DOHH2 (cell line): Measurements from ENCODE around the gene FKBP1A.

ENCODE experiments used
- H3F3A ChIP-seq: fragments of 200-600 bp; sonication (generic), shearing (Covaris generic); 2 replicates; pipeline ENCODE4 v1.6.0; 2016; ENCODE audit warnings: antibody characterized with exemption, mild to moderate bottlenecking; ENCODE audit not compliant: control insufficient read depth, insufficient read depth
- H3K27ac ChIP-seq: fragments of 200-600 bp; sonication (generic); 2 replicates; pipeline ENCODE4 v1.5.1; 2014; ENCODE audit warnings: low read depth, mild to moderate bottlenecking, low read length, moderate library complexity
- H3K27me3 ChIP-seq: fragments of 200-600 bp; sonication (generic); 2 replicates; pipeline ENCODE4 v1.6.1; 2014; ENCODE audit warnings: mild to moderate bottlenecking, low read length, mixed read lengths; ENCODE audit not compliant: control insufficient read depth
- H3K36me3 ChIP-seq: fragments of 200-600 bp; sonication (generic); 2 replicates; pipeline ENCODE4 v1.6.1; 2014; ENCODE audit warnings: mild to moderate bottlenecking, low read length, moderate library complexity, mixed read lengths; ENCODE audit not compliant: control insufficient read depth
- H3K4me1 ChIP-seq: fragments of 200-600 bp; sonication (generic); 2 replicates; pipeline ENCODE4 v1.6.1; 2014; ENCODE audit warnings: mild to moderate bottlenecking, low read length, mixed read lengths; ENCODE audit not compliant: control insufficient read depth
- H3K4me2 ChIP-seq: fragments of 200-600 bp; sonication (generic); 2 replicates; pipeline ENCODE4 v1.6.0; 2014; ENCODE audit warnings: mild to moderate bottlenecking, low read length, moderate library complexity
- H3K4me3 ChIP-seq: fragments of 200-600 bp; sonication (generic); 2 replicates; pipeline ENCODE4 v1.5.1; 2014; ENCODE audit warnings: mild to moderate bottlenecking, low read length, mixed read lengths
- H3K79me2 ChIP-seq: fragments of 200-600 bp; sonication (generic); 2 replicates; pipeline ENCODE4 v1.6.1; 2014; ENCODE audit warnings: mild to moderate bottlenecking, low read length, mixed read lengths; ENCODE audit not compliant: control insufficient read depth
- H3K9me2 ChIP-seq: fragments of 200-600 bp; sonication (generic); replicated peaks from 2 replicates; pipeline ENCODE4 v1.6.1; 2014; ENCODE audit warnings: mild to moderate bottlenecking, low read length, mixed read lengths; ENCODE audit not compliant: control insufficient read depth
- H3K9me3 ChIP-seq: fragments of 200-600 bp; sonication (generic); 2 replicates; pipeline ENCODE4 v1.6.1; 2014; ENCODE audit warnings: antibody characterized with exemption, low read length, mixed read lengths; ENCODE audit not compliant: control insufficient read depth, insufficient read depth
- H4K20me1 ChIP-seq: fragments of 200-600 bp; sonication (generic); 2 replicates; pipeline ENCODE4 v1.6.0; 2014; ENCODE audit warnings: low read depth, mild to moderate bottlenecking, antibody characterized with exemption, low read length, moderate library complexity; ENCODE audit not compliant: control insufficient read depth, insufficient read depth
- EZH2phosphoT487 ChIP-seq: fragments of 200-600 bp; sonication (generic); IDR thresholded peaks from 2 replicates; pipeline ENCODE4 v1.6.1; 2017; ENCODE audit warnings: borderline replicate concordance, mild to moderate bottlenecking, antibody characterized with exemption, low read length, moderate library complexity, mixed read lengths
- TF ChIP-seq, protein P1 (sequence below): fragments of 200-600 bp; sonication (generic); IDR thresholded peaks from one replicate; pipeline ENCODE4 v1.5.1; 2014; ENCODE audit warnings: antibody characterized with exemption, mild to moderate bottlenecking, low read depth, low read length; ENCODE audit not compliant: poor library complexity, severe bottlenecking

FKBP1A gene

GRCh38 chr20:1341561-1342265, 51.1 kb downstream of the FKBP1A start:
- no peaks in the 10 kb centered on the region for H3F3A ChIP-seq
- TF ChIP-seq, protein P1, sequence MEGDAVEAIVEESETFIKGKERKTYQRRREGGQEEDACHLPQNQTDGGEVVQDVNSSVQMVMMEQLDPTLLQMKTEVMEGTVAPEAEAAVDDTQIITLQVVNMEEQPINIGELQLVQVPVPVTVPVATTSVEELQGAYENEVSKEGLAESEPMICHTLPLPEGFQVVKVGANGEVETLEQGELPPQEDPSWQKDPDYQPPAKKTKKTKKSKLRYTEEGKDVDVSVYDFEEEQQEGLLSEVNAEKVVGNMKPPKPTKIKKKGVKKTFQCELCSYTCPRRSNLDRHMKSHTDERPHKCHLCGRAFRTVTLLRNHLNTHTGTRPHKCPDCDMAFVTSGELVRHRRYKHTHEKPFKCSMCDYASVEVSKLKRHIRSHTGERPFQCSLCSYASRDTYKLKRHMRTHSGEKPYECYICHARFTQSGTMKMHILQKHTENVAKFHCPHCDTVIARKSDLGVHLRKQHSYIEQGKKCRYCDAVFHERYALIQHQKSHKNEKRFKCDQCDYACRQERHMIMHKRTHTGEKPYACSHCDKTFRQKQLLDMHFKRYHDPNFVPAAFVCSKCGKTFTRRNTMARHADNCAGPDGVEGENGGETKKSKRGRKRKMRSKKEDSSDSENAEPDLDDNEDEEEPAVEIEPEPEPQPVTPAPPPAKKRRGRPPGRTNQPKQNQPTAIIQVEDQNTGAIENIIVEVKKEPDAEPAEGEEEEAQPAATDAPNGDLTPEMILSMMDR = no peak
- no peak for TF ChIP-seq EZH2phosphoT487
- H3K79me2 ChIP-seq = no peaks in the 10 kb centered on the region
- H3K4me1 ChIP-seq = peaks cover 3% of the 10 kb centered on the region
- no peaks in the 10 kb centered on the region for H3K9me2 ChIP-seq
- H3K4me2 ChIP-seq = no peak overlapping the region
- H4K20me1 ChIP-seq = no peaks in the 10 kb centered on the region
- no peak overlapping the region for H3K4me3 ChIP-seq
- no peaks in the 10 kb centered on the region for H3K27me3 ChIP-seq
- H3K36me3 ChIP-seq = no peaks in the 10 kb centered on the region
- no peak overlapping the region for H3K27ac ChIP-seq
- H3K9me3 ChIP-seq = no peaks in the 10 kb centered on the region

GRCh38 chr20:1338801-1339200, 54.1 kb downstream of the FKBP1A start:
- Histone ChIP-seq H3K27me3 (no peaks in the 10 kb centered on the region), H3F3A (no peaks in the 10 kb centered on the region), H3K4me2 (no peak overlapping the region), H3K9me3 (no peaks in the 10 kb centered on the region), H3K9me2 (no peaks in the 10 kb centered on the region), H3K36me3 (no peaks in the 10 kb centered on the region), H3K4me1 (peaks cover 13% of the 10 kb centered on the region), H3K79me2 (no peaks in the 10 kb centered on the region), H3K27ac (no peak overlapping the region), H3K4me3 (no peak overlapping the region), H4K20me1 (no peaks in the 10 kb centered on the region)
- TF ChIP-seq EZH2phosphoT487 = no peak
- TF ChIP-seq, protein P1 = no peak

DNA sequence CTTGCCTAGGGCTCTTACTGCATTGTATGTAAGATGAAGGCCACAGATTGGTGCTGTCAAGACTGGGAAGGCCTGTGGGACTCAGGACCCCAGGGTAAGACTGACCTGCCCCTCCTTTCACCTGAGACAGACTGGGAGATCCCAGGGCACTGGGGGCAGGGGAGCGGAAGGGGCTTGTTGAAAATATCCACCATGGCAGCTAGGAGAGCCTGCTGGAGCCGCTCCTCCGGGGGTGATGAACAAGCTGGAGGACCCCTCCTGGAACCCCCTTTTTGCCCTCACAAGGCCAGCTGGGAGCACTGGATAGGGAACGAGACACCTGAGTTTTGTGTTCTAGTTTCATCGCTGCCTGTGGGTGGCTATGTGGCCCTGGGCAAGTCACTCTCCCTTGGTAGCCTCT, 54.8 kb downstream of the FKBP1A start:
- no peak overlapping the region for H3K4me2 ChIP-seq
- no peaks in the 10 kb centered on the region for H3K27me3 ChIP-seq
- no peak overlapping the region for H3K27ac ChIP-seq
- peaks cover 2% of the 10 kb centered on the region for H3K36me3 ChIP-seq
- H3K4me3 ChIP-seq = no peak overlapping the region
- H3K4me1 ChIP-seq = peaks cover 13% of the 10 kb centered on the region
- no peaks in the 10 kb centered on the region for H3F3A ChIP-seq
- H4K20me1 ChIP-seq = no peaks in the 10 kb centered on the region
- no peaks in the 10 kb centered on the region for H3K9me3 ChIP-seq
- no peaks in the 10 kb centered on the region for H3K9me2 ChIP-seq
- no peaks in the 10 kb centered on the region; the same call in 1 of the 2 replicates for H3K79me2 ChIP-seq
- TF ChIP-seq, protein P1 = no peak
- TF ChIP-seq EZH2phosphoT487 = no peak

DNA sequence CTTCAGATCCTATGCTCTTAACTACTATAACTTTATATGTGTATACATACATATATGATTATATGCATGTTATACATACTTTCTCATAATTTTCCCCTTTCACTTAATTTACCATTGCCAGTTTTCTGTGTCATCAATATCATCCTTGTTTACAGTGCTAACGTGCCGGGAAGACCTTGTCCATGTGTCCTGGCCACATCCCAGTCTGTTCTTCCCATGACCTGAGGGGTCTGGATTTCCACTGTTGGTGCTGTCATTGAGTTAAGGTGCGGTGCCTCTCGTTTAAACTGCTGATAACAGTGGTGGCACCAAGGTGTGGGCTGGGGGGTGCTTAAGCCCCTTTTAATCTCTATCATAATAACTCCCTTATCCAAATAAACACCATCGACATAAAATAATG, 55.4 kb downstream of the FKBP1A start:
- Histone ChIP-seq H3K4me1 (peaks cover 13% of the 10 kb centered on the region), H3K27me3 (no peaks in the 10 kb centered on the region), H3K27ac (no peak overlapping the region), H3K9me2 (no peaks in the 10 kb centered on the region), H3K79me2 (peaks cover 5% of the 10 kb centered on the region), H3K4me3 (no peak overlapping the region), H3K9me3 (no peaks in the 10 kb centered on the region), H3F3A (no peaks in the 10 kb centered on the region), H3K4me2 (no peak overlapping the region), H4K20me1 (no peaks in the 10 kb centered on the region), H3K36me3 (peaks cover 8% of the 10 kb centered on the region)
- no peak for TF ChIP-seq EZH2phosphoT487
- TF ChIP-seq, protein P1 = no peak
